ENCODE measurements around the gene DENND6A.

DNA sequence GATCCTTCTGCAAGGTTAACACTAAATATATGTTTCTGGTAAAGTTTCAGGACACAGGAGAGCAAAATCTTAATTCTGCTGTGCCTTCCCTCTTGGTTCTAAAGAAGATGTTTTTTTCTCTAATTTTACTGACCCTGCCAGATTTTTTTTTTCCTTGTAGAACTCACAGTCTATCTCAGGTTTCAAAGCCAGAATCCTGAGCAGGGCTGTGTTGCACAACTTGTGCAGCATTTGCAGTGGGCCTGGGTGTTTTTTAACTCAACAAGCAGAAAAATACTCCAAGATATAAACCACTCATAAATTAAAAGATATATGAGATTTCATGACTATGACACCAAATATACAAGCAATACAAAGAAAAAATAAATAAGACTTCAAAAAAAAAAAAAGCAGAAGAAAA, 55.5 kb downstream of the DENND6A start:
- TF ChIP-seq, protein P1, sequence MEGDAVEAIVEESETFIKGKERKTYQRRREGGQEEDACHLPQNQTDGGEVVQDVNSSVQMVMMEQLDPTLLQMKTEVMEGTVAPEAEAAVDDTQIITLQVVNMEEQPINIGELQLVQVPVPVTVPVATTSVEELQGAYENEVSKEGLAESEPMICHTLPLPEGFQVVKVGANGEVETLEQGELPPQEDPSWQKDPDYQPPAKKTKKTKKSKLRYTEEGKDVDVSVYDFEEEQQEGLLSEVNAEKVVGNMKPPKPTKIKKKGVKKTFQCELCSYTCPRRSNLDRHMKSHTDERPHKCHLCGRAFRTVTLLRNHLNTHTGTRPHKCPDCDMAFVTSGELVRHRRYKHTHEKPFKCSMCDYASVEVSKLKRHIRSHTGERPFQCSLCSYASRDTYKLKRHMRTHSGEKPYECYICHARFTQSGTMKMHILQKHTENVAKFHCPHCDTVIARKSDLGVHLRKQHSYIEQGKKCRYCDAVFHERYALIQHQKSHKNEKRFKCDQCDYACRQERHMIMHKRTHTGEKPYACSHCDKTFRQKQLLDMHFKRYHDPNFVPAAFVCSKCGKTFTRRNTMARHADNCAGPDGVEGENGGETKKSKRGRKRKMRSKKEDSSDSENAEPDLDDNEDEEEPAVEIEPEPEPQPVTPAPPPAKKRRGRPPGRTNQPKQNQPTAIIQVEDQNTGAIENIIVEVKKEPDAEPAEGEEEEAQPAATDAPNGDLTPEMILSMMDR (IDR thresholded peaks at IDR 0.05) = no peak
- TF ChIP-seq POLR2A (IDR thresholded peaks at IDR 0.05) = no peak
